Activated CD4-positive, alpha-beta T cell treated with anti-CD3 and anti-CD28 coated beads, Interleukin-2, amount 50 U/mL, for 24 hours (primary cell): ENCODE data around the gene SERPINA7.
"Not testable (repeated sequence)": the region's sequence is repeated elsewhere in the genome, so short reads cannot be mapped to it uniquely, and the experiment has no call there.

Experiments
- DNase-seq, 2 donors: peaks; one replicate each; pipeline ENCODE4 v3.0.0-alpha.2; 2020; ENCODE audit warnings: low read depth in 1 of 2, low spot score in 1 of 2

SERPINA7 gene

GRCh38 chrX:106038625-106039024, at the start of gene SERPINA7:
TSS of gene SERPINA7 (minus strand) at chrX:106038727. CDS start at chrX:106037058, 1,669 bp downstream.
- no peak for DNase-seq

- DNase-seq: no peak
These were observed 30.5 kb upstream of the SERPINA7 start for GRCh38 chrX:106069048-106069447.

GRCh38 chrX:106050054-106050453, 11.5 kb upstream of the SERPINA7 start:
- no peak for DNase-seq

DNA sequence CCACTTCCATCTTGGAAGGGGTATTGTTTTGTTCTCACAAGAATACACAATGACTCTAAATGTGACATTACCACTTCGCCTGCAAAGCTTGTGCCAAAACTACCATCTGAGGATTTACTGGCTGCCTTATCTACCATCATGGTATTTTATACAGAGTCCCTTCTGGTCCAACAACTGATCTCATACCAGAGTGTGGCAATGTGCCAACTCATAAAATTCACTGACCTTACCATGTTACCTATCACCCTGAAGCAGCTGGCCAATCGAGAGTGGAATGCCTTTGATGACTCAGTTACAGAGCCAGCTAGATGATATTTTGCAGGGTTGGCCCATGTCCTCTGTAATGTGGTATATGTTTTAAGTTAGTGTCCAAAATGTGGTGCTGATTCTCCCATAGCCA, 3.8 kb upstream of the SERPINA7 start:
- DNase-seq: no peak

- DNase-seq: no peak
These were observed 2.3 kb upstream of the SERPINA7 start for GRCh38 chrX:106040861-106041260.

GRCh38 chrX:106039920-106040319, 1.4 kb upstream of the SERPINA7 start:
- DNase-seq: no peak

- DNase-seq: no peak
These were observed 573 bp downstream of the SERPINA7 start for GRCh38 chrX:106037835-106038473.

DNA sequence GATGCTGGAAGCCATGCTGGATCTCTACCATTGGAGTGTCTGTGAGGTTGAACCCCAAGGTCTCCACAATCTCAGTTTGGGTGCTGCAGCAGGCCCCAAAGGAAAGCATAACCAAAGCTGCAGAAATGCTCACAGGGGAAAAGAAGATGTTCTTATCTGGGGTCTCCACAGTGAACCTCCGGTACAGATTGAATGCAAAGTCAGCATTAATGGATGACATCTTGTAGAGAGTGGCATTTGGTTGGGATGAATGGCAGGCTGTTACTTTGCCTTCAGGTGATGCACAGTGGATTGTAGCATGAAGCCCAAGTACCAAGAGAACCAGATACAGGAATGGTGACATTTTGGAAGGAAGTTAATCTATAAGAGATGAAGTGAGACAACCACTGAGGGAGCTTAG, 1.8 kb downstream of the SERPINA7 start:
- no peak for DNase-seq

DNA sequence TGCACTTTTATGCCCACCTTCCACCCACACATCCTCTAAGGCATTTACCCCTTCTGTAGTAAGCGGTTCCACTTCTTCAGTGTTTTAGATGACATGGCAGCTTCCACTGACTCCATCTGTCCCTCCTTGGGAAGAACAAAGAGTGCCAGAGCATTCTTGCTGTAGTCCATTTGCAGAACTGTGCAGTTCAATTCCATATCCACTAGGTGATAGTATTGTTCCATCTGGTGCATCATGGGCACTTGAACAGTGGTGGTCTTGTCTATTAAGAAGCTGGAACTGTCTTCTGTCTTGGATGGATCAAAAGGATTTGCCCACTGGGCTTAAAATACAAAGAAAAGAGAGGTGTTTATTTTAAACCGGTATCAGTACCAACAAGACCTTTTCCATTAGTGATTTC, 3.5 kb downstream of the SERPINA7 start:
- no peak for DNase-seq

- DNase-seq: no peak
These were observed 14.6 kb downstream of the SERPINA7 start for GRCh38 chrX:106023947-106024346.

DNA sequence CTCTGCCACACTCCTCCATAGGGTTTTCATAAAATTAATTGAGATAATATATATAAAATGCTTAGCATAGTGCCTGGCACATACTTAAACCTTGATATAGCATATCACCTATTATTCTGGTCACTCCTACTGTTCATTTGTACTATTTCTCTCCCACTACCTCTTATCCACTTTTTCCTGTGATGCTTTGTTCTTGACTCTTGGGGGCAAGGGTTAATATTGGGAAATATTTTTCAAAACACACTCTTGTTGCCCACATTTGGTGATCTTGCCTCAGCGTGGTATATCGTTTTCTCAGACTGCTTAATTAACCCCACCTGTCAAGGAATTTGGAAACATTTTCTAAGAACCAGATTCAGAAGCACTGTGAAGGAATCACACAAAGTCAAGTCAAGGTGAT, 16.3 kb downstream of the SERPINA7 start:
- DNase-seq: no peak

DNA sequence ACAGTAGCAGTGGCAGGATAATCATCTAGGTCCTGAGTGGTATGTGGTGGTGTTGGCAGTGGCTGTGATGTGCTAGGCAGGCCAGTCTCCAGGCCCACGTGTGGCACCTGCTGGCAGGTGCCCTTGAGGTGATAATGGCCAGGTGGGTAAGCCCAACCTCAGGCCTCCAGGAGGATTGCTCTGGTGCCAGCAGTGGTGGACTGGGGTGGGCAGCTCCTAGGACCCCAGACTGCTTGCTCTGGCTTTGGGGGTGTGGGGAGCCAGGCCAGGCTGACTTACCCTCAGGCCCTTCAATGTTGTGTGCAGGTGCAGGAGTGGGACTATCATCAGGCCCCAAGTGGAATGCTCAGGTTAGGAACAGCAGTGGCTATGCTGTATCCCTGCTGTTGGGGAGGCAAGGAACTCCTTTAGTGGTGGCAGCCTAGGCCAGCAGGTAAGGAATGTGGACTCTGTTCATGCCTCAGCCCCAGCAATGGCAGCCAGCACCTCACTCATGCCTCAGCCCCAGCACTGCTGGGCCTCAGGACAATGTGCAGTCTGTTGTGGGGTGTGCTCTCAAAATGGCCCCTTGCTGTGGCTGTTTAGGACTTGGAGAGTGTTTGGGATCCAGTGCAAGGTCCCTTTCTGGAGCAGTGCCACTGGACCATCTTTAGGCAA, 24.3 kb downstream of the SERPINA7 start:
- DNase-seq: no peak

DNA sequence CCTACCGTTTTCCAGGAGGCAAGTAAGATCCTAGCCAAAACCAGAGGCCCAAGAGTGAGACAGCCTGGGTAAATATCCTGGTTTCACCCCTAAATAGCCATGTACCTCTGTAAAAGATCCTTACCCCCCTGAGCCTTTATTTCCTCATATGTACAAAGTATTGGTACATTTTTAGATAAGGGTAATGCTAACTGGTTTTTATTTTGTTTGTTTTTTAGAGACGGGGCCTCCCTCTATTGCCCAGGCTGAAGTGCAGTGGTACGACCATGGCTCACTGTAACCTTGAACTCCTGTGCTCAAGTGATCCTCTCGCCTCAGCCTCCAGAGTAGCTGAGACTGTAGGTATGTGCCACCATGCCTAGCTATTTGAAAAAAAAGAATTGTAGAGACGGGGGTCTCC, 29.4 kb downstream of the SERPINA7 start:
- no peak for DNase-seq

GRCh38 chrX:106007815-106008214, 30.7 kb downstream of the SERPINA7 start:
- no peak for DNase-seq

GRCh38 chrX:106005684-106006083, 32.8 kb downstream of the SERPINA7 start:
- DNase-seq: no peak

- DNase-seq: not testable (repeated sequence)
These were observed 37.9 kb downstream of the SERPINA7 start for GRCh38 chrX:106000609-106001008.

DNA sequence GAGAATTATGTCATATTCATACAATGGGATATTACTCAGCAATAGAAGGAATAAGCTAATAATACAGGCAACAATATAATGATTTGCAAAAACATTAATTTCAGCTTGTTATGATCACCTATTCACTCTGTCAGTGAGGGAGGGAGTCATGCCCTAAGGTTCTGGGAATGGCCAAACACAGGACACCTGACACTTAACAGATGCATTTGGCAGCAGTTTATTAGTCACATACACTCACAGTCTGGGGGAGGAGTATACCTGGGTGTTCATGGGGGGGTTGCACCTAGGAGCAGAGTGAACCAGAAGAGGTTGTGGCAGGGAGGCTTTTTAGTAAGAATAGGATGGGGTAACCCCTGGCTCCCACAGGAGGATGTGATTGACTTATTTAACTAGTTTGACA, 38.3 kb downstream of the SERPINA7 start:
- no peak for DNase-seq

GRCh38 chrX:105999294-105999693, 39.2 kb downstream of the SERPINA7 start:
- DNase-seq: no peak

DNA sequence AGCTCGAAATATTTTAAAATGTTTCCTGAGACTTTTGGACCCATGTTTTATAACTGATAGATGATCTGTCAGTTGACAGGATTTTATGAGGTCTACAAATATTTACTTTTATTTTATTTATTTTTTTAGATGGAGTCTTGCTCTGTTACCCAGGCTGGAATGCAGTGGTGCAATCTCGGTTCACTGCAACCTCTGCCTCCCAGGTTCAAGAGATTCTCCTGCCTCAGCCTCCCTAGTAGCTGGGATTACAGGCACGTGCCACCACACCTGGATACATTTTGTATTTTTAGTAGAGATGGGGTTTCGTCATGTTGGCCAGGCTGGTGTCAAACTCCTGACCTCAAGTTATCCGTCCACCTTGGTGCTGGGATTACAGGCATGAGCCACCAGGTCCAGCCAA, 50.0 kb downstream of the SERPINA7 start:
- DNase-seq: not testable (repeated sequence)
